HCT116 (cell line): Measurements from ENCODE around the gene CSNK2B. TPM values are rescaled to one million over a fixed set of nuclear protein-coding genes. Genes with fewer than 3 reads are reported as not detected.

Experiments
- ATAC-seq: fragments of 200-7000 bp; cut with Tn5 transposase; 2 replicates; pipeline ENCODE4 v1.9.1; 2020; ENCODE audit warnings: mild to moderate bottlenecking, moderate library complexity
- BruUV-seq: library from RNA; stranded (reverse); fragments of 400-500 nt; replicated peaks from 2 replicates; lab custom pipeline; 2021; lab: Mats Ljungman, UMichigan
- CTCF ChIA-PET: fragments of 300-600 bp; sonication (Branson Sonifier 250); formaldehyde crosslinking; loops from one replicate; lab custom pipeline; 2021; ENCODE audit warnings: antibody characterized with exemption; lab: Charles Lee
- POLR2A ChIA-PET: fragments of 300-600, 350-600 bp; sonication (Branson Sonifier 250); formaldehyde crosslinking; loops from one replicate; lab custom pipeline; 2021; ENCODE audit warnings: antibody characterized with exemption; lab: Charles Lee
- RAD21 ChIA-PET, 2 experiments: fragments of 300-600 bp; sonication (Branson Sonifier 250); formaldehyde crosslinking; loops; one replicate each; lab custom pipeline; 2023; ENCODE audit warnings: low total read pairs in 2 of 2; ENCODE audit not compliant: uncharacterized antibody in 2 of 2, unreplicated experiment in 2 of 2, low non-redundant PET in 1 of 2; lab: Charles Lee
- DNase-seq: peaks from one replicate; pipeline ENCODE4 v3.0.0-alpha.2; 2010; ENCODE audit warnings: low read depth, low spot score
- H2AFZ ChIP-seq: fragments of 200-600 bp; shearing (Covaris generic), sonication (generic); 2 replicates; pipeline ENCODE4 v1.6.1; 2017; ENCODE audit warnings: low read depth, mixed run types, mixed read lengths, antibody characterized with exemption, low read length; ENCODE audit not compliant: poor library complexity, severe bottlenecking
- H3K27ac ChIP-seq: 2 replicates; pipeline ENCODE4 v1.5.1; 2012; ENCODE audit warnings: low read depth, low read length
- H3K27me3 ChIP-seq: fragments of 200-600 bp; sonication (generic); 2 replicates; pipeline ENCODE4 v1.6.1; 2016; ENCODE audit warnings: mixed run types, low read length, mixed read lengths; ENCODE audit not compliant: insufficient read depth
- H3K36me3 ChIP-seq, 2 experiments: fragments of 200-500 bp in 1 of 2; fragments of 200-600 bp in 1 of 2; sonication (Bioruptor generic) in 1 of 2; sonication (generic) in 1 of 2; 2 replicates each; pipeline versions ENCODE4 v1.5.1 to v1.6.1; 2014 to 2016; ENCODE audit warnings: low read length in 2 of 2, inconsistent platforms in 1 of 2, mixed read lengths in 1 of 2, mixed run types in 1 of 2; ENCODE audit not compliant: insufficient read depth in 2 of 2, control insufficient read depth in 1 of 2
- H3K4me1 ChIP-seq, 2 experiments: fragments of 200-600 bp in 1 of 2; sonication (generic) in 1 of 2; 2 replicates each; pipeline versions ENCODE4 v1.5.1 to v1.6.1; 2012 to 2017; ENCODE audit warnings: low read length in 2 of 2, inconsistent platforms in 1 of 2, mild to moderate bottlenecking in 1 of 2, mixed read lengths in 1 of 2, mixed run types in 1 of 2, moderate library complexity in 1 of 2; ENCODE audit not compliant: insufficient read depth in 2 of 2, control insufficient read depth in 1 of 2
- H3K4me2 ChIP-seq: fragments of 200-600 bp; sonication (generic); 2 replicates; pipeline ENCODE4 v1.6.1; 2017; ENCODE audit warnings: mixed run types, low read length, mixed read lengths
- H3K4me3 ChIP-seq, 2 experiments: fragments of 200-600 bp in 1 of 2; sonication (generic) in 1 of 2; replicated peaks in 1 of 2; 2 replicates each; pipeline ENCODE4 v1.5.1; 2011 to 2016; ENCODE audit warnings: low read length in 2 of 2, control low read depth in 1 of 2, low read depth in 1 of 2, mild to moderate bottlenecking in 1 of 2, mixed read lengths in 1 of 2, mixed run types in 1 of 2
- H3K79me2 ChIP-seq: fragments of 200-600 bp; sonication (generic); 2 replicates; pipeline ENCODE4 v1.6.1; 2017; ENCODE audit warnings: mild to moderate bottlenecking, mixed run types, low read length, moderate library complexity, mixed read lengths; ENCODE audit not compliant: insufficient read depth
- H3K9ac ChIP-seq: fragments of 200-600 bp; sonication (generic); 2 replicates; pipeline ENCODE4 v1.6.1; 2016; ENCODE audit warnings: low read length, mixed read lengths
- H3K9me2 ChIP-seq: fragments of 200-600 bp; sonication (generic), shearing (Covaris generic); 2 replicates; pipeline ENCODE4 v1.6.1; 2017; ENCODE audit warnings: mixed run types, mild to moderate bottlenecking, moderate library complexity; ENCODE audit not compliant: insufficient read depth
- H3K9me3 ChIP-seq, 2 experiments: fragments of 200-500 bp in 1 of 2; fragments of 200-600 bp in 1 of 2; sonication (Bioruptor generic) in 1 of 2; sonication (generic) in 1 of 2; 2 replicates each; pipeline ENCODE4 v1.6.1; 2014 to 2017; ENCODE audit warnings: low read length in 2 of 2, mixed read lengths in 2 of 2, inconsistent platforms in 1 of 2, low read depth in 1 of 2, mild to moderate bottlenecking in 1 of 2, mixed run types in 1 of 2, moderate library complexity in 1 of 2; ENCODE audit not compliant: control insufficient read depth in 1 of 2, insufficient read depth in 1 of 2
- H4K20me1 ChIP-seq: fragments of 200-600 bp; sonication (generic), shearing (Covaris generic); 2 replicates; pipeline ENCODE4 v1.6.1; 2017; ENCODE audit warnings: mixed run types, mild to moderate bottlenecking, moderate library complexity; ENCODE audit not compliant: insufficient read depth
- CBX3 ChIP-seq: IDR thresholded peaks from 2 replicates; pipeline ENCODE4 v1.6.1; 2012; ENCODE audit warnings: low read depth
- ELF1 ChIP-seq: IDR thresholded peaks from 2 replicates; pipeline ENCODE4 v1.6.1; 2012; ENCODE audit warnings: low read depth, borderline replicate concordance
- FOSL1 ChIP-seq: IDR thresholded peaks from 2 replicates; pipeline ENCODE4 v1.6.1; 2012; ENCODE audit warnings: low read depth
- MAX ChIP-seq: IDR thresholded peaks from 2 replicates; pipeline ENCODE4 v1.6.1; 2012
- POLR2AphosphoS5 ChIP-seq: IDR thresholded peaks from 2 replicates; pipeline ENCODE4 v1.6.1; 2011; ENCODE audit warnings: mild to moderate bottlenecking, low read depth, low read length, moderate library complexity
- SIN3A ChIP-seq: IDR thresholded peaks from 2 replicates; pipeline ENCODE4 v1.6.1; 2012; ENCODE audit warnings: low read depth
- SRF ChIP-seq: IDR thresholded peaks from 2 replicates; pipeline ENCODE4 v1.6.1; 2012; ENCODE audit warnings: low read depth
- ZNF274 ChIP-seq: fragments of 200-500 bp; sonication (Bioruptor generic); IDR thresholded peaks from 2 replicates; pipeline ENCODE4 v1.6.1; 2014; ENCODE audit warnings: mild to moderate bottlenecking, low read depth, low read length, inconsistent platforms
- intact Hi-C: fragments of 100-400 bp; cut with micrococcal nuclease; formaldehyde crosslinking; loops from 2 replicates; pipeline ENCODE4 v1.10.0; 2022
- total RNA-seq: library from RNA; stranded (reverse); gene quantifications from one replicate; pipeline ENCODE4 v1.2.1, GENCODE V29; 2021; ENCODE audit not compliant: unreplicated experiment
- TF ChIP-seq, protein P1 (sequence below): IDR thresholded peaks from 2 replicates; pipeline ENCODE4 v1.6.1; 2011; ENCODE audit warnings: mild to moderate bottlenecking, low read length, moderate library complexity; ENCODE audit not compliant: insufficient replicate concordance; ENCODE audit errors: extremely low read depth
- TF ChIP-seq, protein P2 (sequence below): IDR thresholded peaks from 2 replicates; pipeline ENCODE4 v1.6.1; 2012; ENCODE audit warnings: low read depth

CSNK2B gene
- total RNA-seq, 1 experiment from 2014 or later = 210 TPM

- H3K36me3 ChIP-seq = peaks cover 58 to 94% of the 10 kb centered on the region in 2 experiments
- CTCF ChIA-PET = no interaction called here
- POLR2A ChIA-PET = no interaction called here
- H3K27ac ChIP-seq = no peak overlapping the region
- no peaks in the 10 kb centered on the region for H3K9me3 ChIP-seq
- ATAC-seq (peak; percentile 7; the same call in 1 of the 2 replicates), DNase-seq (no peak)
- H3K4me3 ChIP-seq = no peak overlapping the region
- no peaks in the 10 kb centered on the region for H3K9me2 ChIP-seq
- no peak overlapping the region for H2AFZ ChIP-seq
- H3K79me2 ChIP-seq = peaks cover 60% of the 10 kb centered on the region; the same call in 1 of the 2 replicates
- no TSS peak for BruUV-seq
- H3K4me1 ChIP-seq = no peaks in the 10 kb centered on the region
- H3K9ac ChIP-seq = no peak overlapping the region
- no peak overlapping the region for H3K4me2 ChIP-seq
- RAD21 ChIA-PET = no interaction called here
- no peak for TF ChIP-seq ZNF274
- no peak for TF ChIP-seq FOSL1
- TF ChIP-seq POLR2AphosphoS5 = no peak
- no peak for TF ChIP-seq CBX3
- no peak for TF ChIP-seq SRF
- TF ChIP-seq, protein P1, sequence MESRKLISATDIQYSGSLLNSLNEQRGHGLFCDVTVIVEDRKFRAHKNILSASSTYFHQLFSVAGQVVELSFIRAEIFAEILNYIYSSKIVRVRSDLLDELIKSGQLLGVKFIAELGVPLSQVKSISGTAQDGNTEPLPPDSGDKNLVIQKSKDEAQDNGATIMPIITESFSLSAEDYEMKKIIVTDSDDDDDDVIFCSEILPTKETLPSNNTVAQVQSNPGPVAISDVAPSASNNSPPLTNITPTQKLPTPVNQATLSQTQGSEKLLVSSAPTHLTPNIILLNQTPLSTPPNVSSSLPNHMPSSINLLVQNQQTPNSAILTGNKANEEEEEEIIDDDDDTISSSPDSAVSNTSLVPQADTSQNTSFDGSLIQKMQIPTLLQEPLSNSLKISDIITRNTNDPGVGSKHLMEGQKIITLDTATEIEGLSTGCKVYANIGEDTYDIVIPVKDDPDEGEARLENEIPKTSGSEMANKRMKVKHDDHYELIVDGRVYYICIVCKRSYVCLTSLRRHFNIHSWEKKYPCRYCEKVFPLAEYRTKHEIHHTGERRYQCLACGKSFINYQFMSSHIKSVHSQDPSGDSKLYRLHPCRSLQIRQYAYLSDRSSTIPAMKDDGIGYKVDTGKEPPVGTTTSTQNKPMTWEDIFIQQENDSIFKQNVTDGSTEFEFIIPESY = no peak
- H3K27me3 ChIP-seq = no peaks in the 10 kb centered on the region
- H4K20me1 ChIP-seq = no peaks in the 10 kb centered on the region
- intact Hi-C loops = no loop called here
Measured at GRCh38 chr6:31632279-31632946, 33.5 kb upstream of the CSNK2B start.

- H3K27ac ChIP-seq = no peak overlapping the region
- H3K9me2 ChIP-seq = no peaks in the 10 kb centered on the region
- no peak overlapping the region for H3K4me2 ChIP-seq
- no peaks in the 10 kb centered on the region for H3K4me1 ChIP-seq
- no peaks in the 10 kb centered on the region for H4K20me1 ChIP-seq
- no peak overlapping the region for H3K9ac ChIP-seq
- H3K4me3 ChIP-seq = no peak overlapping the region
- no peak for TF ChIP-seq ELF1
- TF ChIP-seq SIN3A = no peak
- TF ChIP-seq, protein P2, sequence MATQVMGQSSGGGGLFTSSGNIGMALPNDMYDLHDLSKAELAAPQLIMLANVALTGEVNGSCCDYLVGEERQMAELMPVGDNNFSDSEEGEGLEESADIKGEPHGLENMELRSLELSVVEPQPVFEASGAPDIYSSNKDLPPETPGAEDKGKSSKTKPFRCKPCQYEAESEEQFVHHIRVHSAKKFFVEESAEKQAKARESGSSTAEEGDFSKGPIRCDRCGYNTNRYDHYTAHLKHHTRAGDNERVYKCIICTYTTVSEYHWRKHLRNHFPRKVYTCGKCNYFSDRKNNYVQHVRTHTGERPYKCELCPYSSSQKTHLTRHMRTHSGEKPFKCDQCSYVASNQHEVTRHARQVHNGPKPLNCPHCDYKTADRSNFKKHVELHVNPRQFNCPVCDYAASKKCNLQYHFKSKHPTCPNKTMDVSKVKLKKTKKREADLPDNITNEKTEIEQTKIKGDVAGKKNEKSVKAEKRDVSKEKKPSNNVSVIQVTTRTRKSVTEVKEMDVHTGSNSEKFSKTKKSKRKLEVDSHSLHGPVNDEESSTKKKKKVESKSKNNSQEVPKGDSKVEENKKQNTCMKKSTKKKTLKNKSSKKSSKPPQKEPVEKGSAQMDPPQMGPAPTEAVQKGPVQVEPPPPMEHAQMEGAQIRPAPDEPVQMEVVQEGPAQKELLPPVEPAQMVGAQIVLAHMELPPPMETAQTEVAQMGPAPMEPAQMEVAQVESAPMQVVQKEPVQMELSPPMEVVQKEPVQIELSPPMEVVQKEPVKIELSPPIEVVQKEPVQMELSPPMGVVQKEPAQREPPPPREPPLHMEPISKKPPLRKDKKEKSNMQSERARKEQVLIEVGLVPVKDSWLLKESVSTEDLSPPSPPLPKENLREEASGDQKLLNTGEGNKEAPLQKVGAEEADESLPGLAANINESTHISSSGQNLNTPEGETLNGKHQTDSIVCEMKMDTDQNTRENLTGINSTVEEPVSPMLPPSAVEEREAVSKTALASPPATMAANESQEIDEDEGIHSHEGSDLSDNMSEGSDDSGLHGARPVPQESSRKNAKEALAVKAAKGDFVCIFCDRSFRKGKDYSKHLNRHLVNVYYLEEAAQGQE = no peak
- TF ChIP-seq ZNF274 = no peak
- TF ChIP-seq MAX = no peak
- intact Hi-C loops = no loop called here
- no TSS peak for BruUV-seq
- ChIA-PET RAD21 (no interaction called here), POLR2A (no interaction called here), CTCF (no interaction called here)
- ATAC-seq (no peak), DNase-seq (no peak)
- peaks cover 50% of the 10 kb centered on the region; the same call in 1 of the 2 replicates for H3K79me2 ChIP-seq
- no peaks in the 10 kb centered on the region for H3K27me3 ChIP-seq
- peaks cover 50 to 83% of the 10 kb centered on the region in 2 experiments for H3K36me3 ChIP-seq
- H3K9me3 ChIP-seq = no peaks in the 10 kb centered on the region
- H2AFZ ChIP-seq = no peak overlapping the region
Measured at GRCh38 chr6:31633447-31633846, 32.4 kb upstream of the CSNK2B start.
